SU-DHL-6 (cell line): ENCODE results near the gene GLOD4.

Experiments
- H2AFZ ChIP-seq: fragments of 200-600 bp; sonication (generic); 2 replicates; pipeline ENCODE4 v1.6.1; 2014; ENCODE audit warnings: low read depth, mild to moderate bottlenecking, moderate library complexity, mixed read lengths, antibody characterized with exemption, low read length; ENCODE audit not compliant: severe bottlenecking
- H3F3A ChIP-seq: fragments of 200-600 bp; shearing (Covaris generic); 2 replicates; pipeline ENCODE4 v1.6.0; 2016; ENCODE audit warnings: antibody characterized with exemption, mild to moderate bottlenecking; ENCODE audit not compliant: insufficient read depth
- H3K27ac ChIP-seq: fragments of 200-600 bp; sonication (generic); 2 replicates; pipeline ENCODE4 v1.5.1; 2016; ENCODE audit warnings: low read depth, mild to moderate bottlenecking, low read length, moderate library complexity, mixed read lengths
- H3K27me3 ChIP-seq: fragments of 200-600 bp; sonication (generic), shearing (Covaris generic); 2 replicates; pipeline ENCODE4 v1.6.0; 2014; ENCODE audit warnings: mild to moderate bottlenecking, low read length
- H3K36me3 ChIP-seq: fragments of 200-600 bp; sonication (generic); 2 replicates; pipeline ENCODE4 v1.6.1; 2014; ENCODE audit warnings: mild to moderate bottlenecking, low read length, mixed read lengths
- H3K4me2 ChIP-seq: fragments of 300-600, 200-600 bp; shearing (Covaris generic), sonication (generic); 2 replicates; pipeline ENCODE4 v1.6.0; 2014; ENCODE audit warnings: low read length, low read depth, mild to moderate bottlenecking; ENCODE audit not compliant: poor library complexity, severe bottlenecking
- H3K4me3 ChIP-seq: fragments of 200-600 bp; sonication (generic); 2 replicates; pipeline ENCODE4 v1.5.1; 2014; ENCODE audit warnings: antibody characterized with exemption, low read length, mild to moderate bottlenecking, mixed read lengths; ENCODE audit not compliant: insufficient read depth, poor library complexity, severe bottlenecking
- H3K79me2 ChIP-seq: fragments of 200-600 bp; sonication (generic); 2 replicates; pipeline ENCODE4 v1.6.1; 2014; ENCODE audit warnings: mild to moderate bottlenecking, low read length, moderate library complexity; ENCODE audit not compliant: insufficient read depth
- H3K9ac ChIP-seq: fragments of 200-600 bp; sonication (generic); 2 replicates; pipeline ENCODE4 v1.7.0; 2014; ENCODE audit warnings: mild to moderate bottlenecking, low read length
- H3K9me2 ChIP-seq: fragments of 200-600 bp; sonication (generic); replicated peaks from 2 replicates; pipeline ENCODE4 v1.6.1; 2014; ENCODE audit warnings: low read length; ENCODE audit not compliant: insufficient read depth
- H3K9me3 ChIP-seq: fragments of 200-600 bp; sonication (generic); 2 replicates; pipeline ENCODE4 v1.6.1; 2014; ENCODE audit warnings: low read length, mixed read lengths; ENCODE audit not compliant: insufficient read depth
- H4K20me1 ChIP-seq: fragments of 200-600 bp; sonication (generic); 2 replicates; pipeline ENCODE4 v1.6.1; 2014; ENCODE audit warnings: low read depth, mild to moderate bottlenecking, antibody characterized with exemption, low read length, moderate library complexity, mixed read lengths
- EZH2phosphoT487 ChIP-seq: fragments of 200-600 bp; sonication (generic), shearing (Covaris generic); conservative IDR thresholded peaks from 2 replicates; pipeline ENCODE4 v1.6.1; 2018; ENCODE audit warnings: mild to moderate bottlenecking, antibody characterized with exemption, low read length, moderate library complexity, mixed read lengths
- TF ChIP-seq, protein P1 (sequence below): fragments of 200-600 bp; sonication (generic); IDR thresholded peaks from one replicate; pipeline ENCODE4 v1.5.1; 2017; ENCODE audit warnings: antibody characterized with exemption, mild to moderate bottlenecking, low read length, moderate library complexity; ENCODE audit not compliant: insufficient read depth, poor library complexity, severe bottlenecking

Gene GLOD4

DNA sequence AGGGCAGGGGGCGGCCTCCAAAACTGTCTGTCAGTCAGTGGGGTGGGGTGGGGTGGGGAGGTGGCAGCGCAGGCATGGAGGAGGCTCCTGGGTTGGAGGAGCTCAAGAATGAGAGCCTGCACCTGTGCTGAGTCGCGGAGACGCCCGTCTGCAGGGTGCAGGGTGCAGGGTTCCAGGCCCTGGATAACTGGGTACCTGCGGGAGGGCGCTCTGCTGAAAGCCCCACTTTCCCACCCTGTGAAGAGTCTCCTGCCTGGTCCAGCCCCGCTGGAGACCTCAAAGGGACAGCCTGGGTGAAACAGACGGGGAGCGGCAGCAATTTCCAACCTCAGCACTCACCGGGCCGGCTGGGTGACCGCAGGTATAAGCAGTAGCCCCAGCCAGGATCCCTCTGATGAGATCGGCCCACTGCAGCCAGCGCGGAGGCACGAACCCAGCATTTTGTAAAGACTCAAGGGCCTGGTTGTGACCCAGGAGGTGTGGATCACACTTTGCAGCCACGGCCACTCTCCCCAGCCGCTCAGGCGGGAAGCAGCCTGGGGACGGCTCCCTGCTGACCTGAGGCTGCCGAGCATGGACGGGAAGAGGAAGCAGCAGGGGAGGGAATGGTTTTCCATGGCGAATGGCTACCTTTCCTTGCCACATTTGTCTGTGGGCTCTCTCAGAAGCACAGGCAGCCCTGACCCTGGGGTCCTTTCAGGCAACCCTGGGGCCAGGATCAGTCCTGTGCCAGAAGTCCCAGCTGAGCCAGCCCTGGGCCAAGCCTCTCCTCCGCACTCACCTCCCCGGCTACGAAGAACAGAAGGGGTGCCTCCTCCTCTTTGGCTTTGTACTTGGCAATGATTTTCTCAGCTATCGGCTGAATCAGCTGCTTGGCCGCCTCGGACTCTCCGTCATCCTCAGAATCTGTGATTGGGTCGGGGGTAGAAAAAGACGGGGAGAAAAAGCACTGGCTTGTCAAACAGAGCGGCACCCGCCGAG is 21.1 kb upstream of the GLOD4 start:
- Histone ChIP-seq H4K20me1 (no peaks in the 10 kb centered on the region), H3K27me3 (no peaks in the 10 kb centered on the region), H2AFZ (no peak overlapping the region), H3K79me2 (no peaks in the 10 kb centered on the region), H3K4me3 (no peak overlapping the region), H3K9me2 (no peaks in the 10 kb centered on the region), H3K4me2 (no peak overlapping the region), H3K9ac (no peak overlapping the region), H3K9me3 (no peaks in the 10 kb centered on the region), H3K27ac (no peak overlapping the region), H3F3A (no peaks in the 10 kb centered on the region), H3K36me3 (no peaks in the 10 kb centered on the region)
- TF ChIP-seq EZH2phosphoT487: no peak
- TF ChIP-seq, protein P1, sequence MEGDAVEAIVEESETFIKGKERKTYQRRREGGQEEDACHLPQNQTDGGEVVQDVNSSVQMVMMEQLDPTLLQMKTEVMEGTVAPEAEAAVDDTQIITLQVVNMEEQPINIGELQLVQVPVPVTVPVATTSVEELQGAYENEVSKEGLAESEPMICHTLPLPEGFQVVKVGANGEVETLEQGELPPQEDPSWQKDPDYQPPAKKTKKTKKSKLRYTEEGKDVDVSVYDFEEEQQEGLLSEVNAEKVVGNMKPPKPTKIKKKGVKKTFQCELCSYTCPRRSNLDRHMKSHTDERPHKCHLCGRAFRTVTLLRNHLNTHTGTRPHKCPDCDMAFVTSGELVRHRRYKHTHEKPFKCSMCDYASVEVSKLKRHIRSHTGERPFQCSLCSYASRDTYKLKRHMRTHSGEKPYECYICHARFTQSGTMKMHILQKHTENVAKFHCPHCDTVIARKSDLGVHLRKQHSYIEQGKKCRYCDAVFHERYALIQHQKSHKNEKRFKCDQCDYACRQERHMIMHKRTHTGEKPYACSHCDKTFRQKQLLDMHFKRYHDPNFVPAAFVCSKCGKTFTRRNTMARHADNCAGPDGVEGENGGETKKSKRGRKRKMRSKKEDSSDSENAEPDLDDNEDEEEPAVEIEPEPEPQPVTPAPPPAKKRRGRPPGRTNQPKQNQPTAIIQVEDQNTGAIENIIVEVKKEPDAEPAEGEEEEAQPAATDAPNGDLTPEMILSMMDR: no peak

DNA sequence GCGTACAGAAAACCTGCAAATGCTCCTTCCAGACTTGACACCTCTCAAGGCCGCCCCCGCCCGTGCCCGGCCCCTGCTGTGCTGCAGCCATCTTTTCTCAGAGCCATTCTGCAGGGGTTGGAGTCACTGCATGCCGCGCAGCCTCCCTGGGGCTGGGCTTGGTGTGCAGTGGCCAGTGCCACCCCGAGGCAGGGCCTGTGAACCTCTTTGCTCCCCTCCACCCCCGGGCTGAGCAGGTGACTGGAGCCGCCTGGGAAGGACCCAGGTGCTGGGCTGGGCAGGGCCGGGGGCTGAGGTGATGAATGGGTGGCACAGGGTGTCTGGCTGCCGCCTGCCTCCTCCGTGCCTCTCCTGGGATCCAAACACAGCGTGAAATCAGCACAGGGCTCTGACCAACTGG is 20.4 kb upstream of the GLOD4 start:
- Histone ChIP-seq H3K9me2 (no peaks in the 10 kb centered on the region), H3K79me2 (no peaks in the 10 kb centered on the region), H3K9me3 (no peaks in the 10 kb centered on the region), H3K4me2 (no peak overlapping the region), H3K9ac (no peak overlapping the region), H3K27ac (no peak overlapping the region), H4K20me1 (no peaks in the 10 kb centered on the region), H3K36me3 (no peaks in the 10 kb centered on the region), H3F3A (no peaks in the 10 kb centered on the region), H3K27me3 (no peaks in the 10 kb centered on the region), H2AFZ (no peak overlapping the region), H3K4me3 (no peak overlapping the region)
- TF ChIP-seq, protein P1: no peak
- TF ChIP-seq EZH2phosphoT487: no peak

DNA sequence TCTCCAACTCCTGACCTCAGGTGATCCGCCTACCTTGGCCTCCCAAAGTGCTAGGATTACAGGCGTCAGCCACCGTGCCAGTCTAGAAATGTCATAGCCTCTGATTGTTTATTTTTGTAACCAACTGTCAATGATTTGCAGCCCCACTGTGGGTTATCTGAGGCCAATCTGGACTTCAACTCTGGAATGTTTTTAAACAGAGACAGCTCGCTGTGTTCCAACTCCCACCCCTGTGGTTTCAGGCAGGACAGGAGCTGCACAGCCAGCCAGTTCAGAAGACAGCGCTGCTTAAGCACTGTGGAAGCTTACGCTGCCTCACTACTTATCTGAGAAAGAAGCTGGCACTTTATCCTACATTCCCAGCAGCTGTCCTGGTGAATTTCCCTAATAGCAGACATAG is 19.6 kb upstream of the GLOD4 start:
- H2AFZ ChIP-seq: no peak overlapping the region
- no peaks in the 10 kb centered on the region for H3K27me3 ChIP-seq
- no peaks in the 10 kb centered on the region for H3K9me3 ChIP-seq
- no peaks in the 10 kb centered on the region for H3K9me2 ChIP-seq
- no peak overlapping the region for H3K4me2 ChIP-seq
- H3F3A ChIP-seq: no peaks in the 10 kb centered on the region
- TF ChIP-seq, protein P1: no peak
- TF ChIP-seq EZH2phosphoT487: no peak
- H3K79me2 ChIP-seq: no peaks in the 10 kb centered on the region
- H4K20me1 ChIP-seq: no peaks in the 10 kb centered on the region
- no peak overlapping the region for H3K27ac ChIP-seq
- H3K36me3 ChIP-seq: no peaks in the 10 kb centered on the region
- H3K9ac ChIP-seq: no peak overlapping the region
- no peak overlapping the region for H3K4me3 ChIP-seq
